Muscle of leg (tissue), 11 donors: ENCODE data around the gene TRIM66. TPM values are rescaled to one million over a fixed set of nuclear protein-coding genes. Genes with fewer than 3 reads are reported as not detected.

Source experiments
- DNase-seq: peaks from one replicate; pipeline ENCODE4 v3.0.0; 2013
- H3K27ac ChIP-seq: one replicate; pipeline ENCODE4 v1.5.1; 2013; ENCODE audit warnings: mild to moderate bottlenecking, low read length, control low read depth
- H3K27me3 ChIP-seq: one replicate; pipeline ENCODE4 v1.6.1; 2013; ENCODE audit warnings: low read length; ENCODE audit not compliant: control insufficient read depth, insufficient read depth
- H3K36me3 ChIP-seq: one replicate; pipeline ENCODE4 v1.6.1; 2013; ENCODE audit warnings: low read length; ENCODE audit not compliant: control insufficient read depth, insufficient read depth
- H3K4me1 ChIP-seq: one replicate; pipeline ENCODE4 v1.6.1; 2013; ENCODE audit warnings: low read length; ENCODE audit not compliant: control insufficient read depth, insufficient read depth
- H3K4me3 ChIP-seq: one replicate; pipeline ENCODE4 v1.5.1; 2013; ENCODE audit warnings: low read length, control low read depth
- H3K9me3 ChIP-seq: replicated peaks from 2 replicates; pipeline ENCODE4 v1.6.1; 2013; ENCODE audit warnings: low read depth, low read length; ENCODE audit not compliant: control insufficient read depth
- WGBS: methylation state at CpG from one replicate; pipeline ENCODE4 v1.1.5; 2013; ENCODE audit warnings: missing lambda C conversion rate; ENCODE audit not compliant: insufficient coverage; 5-methylcytosine and 5-hydroxymethylcytosine counted together
- polyA plus RNA-seq, 8 donors: library from polyadenylated mRNA; unstranded; fragments of 120-200 nt; gene quantifications; one replicate each; pipeline versions ENCODE4 v1.2.1 to v1.2.3, GENCODE V29; 2013; ENCODE audit warnings: inconsistent platforms in 1 of 8, low replicate concordance in 1 of 8; ENCODE audit not compliant: insufficient read length in 8 of 8, insufficient read depth in 1 of 8
- total RNA-seq: library from RNA; stranded (reverse); fragments of 120-200 nt; gene quantifications from one replicate; pipeline ENCODE4 v1.2.4, GENCODE V29; 2013

The TRIM66 gene
- total and polyA plus RNA-seq, 9 donors = 1.0 to 5.8 (median 2.8) TPM

GRCh38 chr11:8641332-8641731 lies 41.1 kb downstream of the TRIM66 start:
- H3K4me1 ChIP-seq = no peaks in the 10 kb centered on the region
- no peak for DNase-seq
- 96% methylated on average over 2 of the region's 2 CpGs for WGBS
- no peaks in the 10 kb centered on the region for H3K27me3 ChIP-seq
- H3K4me3 ChIP-seq = no peak overlapping the region
- no peak overlapping the region for H3K27ac ChIP-seq
- peaks cover 43% of the 10 kb centered on the region for H3K36me3 ChIP-seq
- H3K9me3 ChIP-seq = no peaks in the 10 kb centered on the region

- H3K27me3 ChIP-seq = no peaks in the 10 kb centered on the region
- DNase-seq = no peak
- no peak overlapping the region for H3K4me3 ChIP-seq
- peaks cover 36% of the 10 kb centered on the region for H3K36me3 ChIP-seq
- no peaks in the 10 kb centered on the region for H3K4me1 ChIP-seq
- H3K9me3 ChIP-seq = no peaks in the 10 kb centered on the region
- 28% methylated on average over 4 of the region's 5 CpGs for WGBS
- no peak overlapping the region for H3K27ac ChIP-seq
Measured at GRCh38 chr11:8640267-8640906, 42.1 kb downstream of the TRIM66 start.

GRCh38 chr11:8639655-8640054 lies 42.8 kb downstream of the TRIM66 start:
- WGBS = 77% methylated on average over 3 of the region's 3 CpGs
- Histone ChIP-seq H3K27ac (no peak overlapping the region), H3K27me3 (no peaks in the 10 kb centered on the region), H3K4me1 (no peaks in the 10 kb centered on the region), H3K36me3 (peaks cover 36% of the 10 kb centered on the region), H3K4me3 (no peak overlapping the region), H3K9me3 (no peaks in the 10 kb centered on the region)
- no peak for DNase-seq

GRCh38 chr11:8638300-8638699 lies 44.2 kb downstream of the TRIM66 start:
- peaks cover 31% of the 10 kb centered on the region for H3K36me3 ChIP-seq
- H3K9me3 ChIP-seq = no peaks in the 10 kb centered on the region
- DNase-seq = no peak
- no peaks in the 10 kb centered on the region for H3K27me3 ChIP-seq
- no peak overlapping the region for H3K27ac ChIP-seq
- H3K4me1 ChIP-seq = no peaks in the 10 kb centered on the region
- no peak overlapping the region for H3K4me3 ChIP-seq
- WGBS = no CpG with 5 or more reads among the region's 5 CpGs

GRCh38 chr11:8636127-8636526 lies 46.3 kb downstream of the TRIM66 start:
- 100% methylated on average over 2 of the region's 2 CpGs for WGBS
- H3K36me3 ChIP-seq = peaks cover 21% of the 10 kb centered on the region
- H3K4me1 ChIP-seq = no peaks in the 10 kb centered on the region

GRCh38 chr11:8634498-8634897 lies 48.0 kb downstream of the TRIM66 start:
- H3K36me3 ChIP-seq = peaks cover 20% of the 10 kb centered on the region
- no peak for DNase-seq
- H3K27ac ChIP-seq = no peak overlapping the region
- no peaks in the 10 kb centered on the region for H3K9me3 ChIP-seq
- H3K4me1 ChIP-seq = no peaks in the 10 kb centered on the region
- 96% methylated on average over 4 of the region's 6 CpGs for WGBS
- H3K27me3 ChIP-seq = no peaks in the 10 kb centered on the region
- no peak overlapping the region for H3K4me3 ChIP-seq

More at GRCh38 chr11:8636127-8636526, 46.3 kb downstream of the TRIM66 start:
- no peak for DNase-seq
- H3K9me3 ChIP-seq = no peaks in the 10 kb centered on the region
- no peak overlapping the region for H3K27ac ChIP-seq
- H3K4me3 ChIP-seq = no peak overlapping the region
- H3K27me3 ChIP-seq = no peaks in the 10 kb centered on the region

- Histone ChIP-seq H3K36me3 (peaks cover 7% of the 10 kb centered on the region), H3K27ac (no peak overlapping the region), H3K4me3 (no peak overlapping the region), H3K4me1 (no peaks in the 10 kb centered on the region), H3K9me3 (no peaks in the 10 kb centered on the region), H3K27me3 (no peaks in the 10 kb centered on the region)
- 38% methylated on average over 1 of the region's 6 CpGs for WGBS
- peak; percentile 88 for DNase-seq
Measured at GRCh38 chr11:8631395-8632118, 50.9 kb downstream of the TRIM66 start.

GRCh38 chr11:8624698-8625097 lies 57.8 kb downstream of the TRIM66 start:
- Histone ChIP-seq H3K4me1 (no peaks in the 10 kb centered on the region), H3K4me3 (no peak overlapping the region), H3K27me3 (no peaks in the 10 kb centered on the region), H3K9me3 (no peaks in the 10 kb centered on the region), H3K36me3 (peaks cover 35% of the 10 kb centered on the region), H3K27ac (no peak overlapping the region)
- 65% methylated on average over 2 of the region's 2 CpGs for WGBS
- DNase-seq = no peak

GRCh38 chr11:8621147-8621546 lies 61.3 kb downstream of the TRIM66 start:
- Histone ChIP-seq H3K4me3 (no peak overlapping the region), H3K27ac (no peak overlapping the region), H3K4me1 (no peaks in the 10 kb centered on the region), H3K36me3 (peaks cover 44% of the 10 kb centered on the region), H3K27me3 (no peaks in the 10 kb centered on the region), H3K9me3 (no peaks in the 10 kb centered on the region)
- WGBS = 57% methylated on average over 2 of the region's 4 CpGs
- DNase-seq = no peak

GRCh38 chr11:8617063-8617462 lies 65.4 kb downstream of the TRIM66 start:
- WGBS = no CpG with 5 or more reads among the region's 2 CpGs
- Histone ChIP-seq H3K4me1 (peaks cover 10% of the 10 kb centered on the region), H3K36me3 (peaks cover 26% of the 10 kb centered on the region), H3K27ac (no peak overlapping the region), H3K9me3 (no peaks in the 10 kb centered on the region), H3K27me3 (no peaks in the 10 kb centered on the region), H3K4me3 (no peak overlapping the region)
- no peak for DNase-seq
